ENCODE measurements around the gene ADCY9. TPM values are rescaled to one million over a fixed set of nuclear protein-coding genes. Genes with fewer than 3 reads are reported as not detected.

The ADCY9 gene
- polyA plus RNA-seq, 1 donor (not counting 4 experiments of a cell fraction or from before 2014, with no cell fraction given) = 3.0 TPM

DNA sequence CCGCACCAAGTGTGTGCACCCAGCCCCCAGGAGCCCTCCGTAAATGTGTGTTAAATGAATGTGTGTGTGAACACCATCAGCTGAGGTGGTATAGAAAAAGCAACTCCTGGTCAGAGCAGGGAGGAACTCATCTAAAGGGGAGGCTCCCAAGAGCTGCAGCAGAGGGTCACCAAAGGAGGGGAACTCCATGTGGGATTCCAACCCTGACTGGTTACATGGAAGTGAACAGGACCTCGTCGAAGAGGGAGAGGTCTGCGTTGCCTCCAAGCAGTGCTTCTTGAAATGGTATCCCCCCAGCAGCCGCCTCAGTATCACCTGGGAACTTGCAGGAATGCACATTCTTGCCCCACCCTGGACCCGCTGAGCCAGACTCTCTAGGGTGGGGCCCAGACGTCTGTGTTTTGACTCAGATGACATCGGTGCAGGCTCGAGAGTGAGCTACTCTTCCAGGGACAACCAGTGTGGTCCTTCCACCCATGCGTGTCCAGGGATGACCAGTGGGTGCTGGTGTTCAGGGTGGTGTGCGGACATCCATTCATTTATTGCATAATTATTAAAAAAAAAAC is 30.8 kb downstream of the ADCY9 start:
- Histone ChIP-seq H3K4me2 (ENCODE audit: control insufficient read depth, extremely low read depth, insufficient read depth, low read depth, low read length) (no peak overlapping the region), H3K27me3 (ENCODE audit: control insufficient read depth, extremely low read depth, insufficient read depth, low read length) (no peaks in the 10 kb centered on the region), H3K79me2 (ENCODE audit: control insufficient read depth, insufficient read depth, low read length) (peaks cover 3% of the 10 kb centered on the region), H3K9me1 (ENCODE audit: control insufficient read depth, extremely low read depth, insufficient read depth, low read length) (no peaks in the 10 kb centered on the region), H3K36me3 (ENCODE audit: control insufficient read depth in 2 of 2, extremely low read depth in 1 of 2, insufficient read depth in 2 of 2, low read length in 2 of 2) (no peaks in the 10 kb centered on the region), H3K9me3 (ENCODE audit: control insufficient read depth, low read depth, low read length) (no peaks in the 10 kb centered on the region), H3K4me1 (ENCODE audit: control insufficient read depth, extremely low read depth, insufficient read depth, low read length) (peaks cover 6% of the 10 kb centered on the region), H3K27ac (ENCODE audit: control insufficient read depth, insufficient read depth, low read length) (no peak overlapping the region), H4K20me1 (ENCODE audit: control insufficient read depth, extremely low read depth, insufficient read depth, low read length) (no peaks in the 10 kb centered on the region), H3K4me3 (ENCODE audit: control insufficient read depth in 2 of 3, extremely low read depth in 1 of 3, insufficient read depth in 2 of 3, low read depth in 1 of 3, low read length in 3 of 3) (no peak overlapping the region), H2AFZ (ENCODE audit: control insufficient read depth, low read length) (no peak overlapping the region), H3K9ac (ENCODE audit: control insufficient read depth, extremely low read depth, insufficient read depth, low read length) (no peak overlapping the region)
- TF ChIP-seq, protein P1, sequence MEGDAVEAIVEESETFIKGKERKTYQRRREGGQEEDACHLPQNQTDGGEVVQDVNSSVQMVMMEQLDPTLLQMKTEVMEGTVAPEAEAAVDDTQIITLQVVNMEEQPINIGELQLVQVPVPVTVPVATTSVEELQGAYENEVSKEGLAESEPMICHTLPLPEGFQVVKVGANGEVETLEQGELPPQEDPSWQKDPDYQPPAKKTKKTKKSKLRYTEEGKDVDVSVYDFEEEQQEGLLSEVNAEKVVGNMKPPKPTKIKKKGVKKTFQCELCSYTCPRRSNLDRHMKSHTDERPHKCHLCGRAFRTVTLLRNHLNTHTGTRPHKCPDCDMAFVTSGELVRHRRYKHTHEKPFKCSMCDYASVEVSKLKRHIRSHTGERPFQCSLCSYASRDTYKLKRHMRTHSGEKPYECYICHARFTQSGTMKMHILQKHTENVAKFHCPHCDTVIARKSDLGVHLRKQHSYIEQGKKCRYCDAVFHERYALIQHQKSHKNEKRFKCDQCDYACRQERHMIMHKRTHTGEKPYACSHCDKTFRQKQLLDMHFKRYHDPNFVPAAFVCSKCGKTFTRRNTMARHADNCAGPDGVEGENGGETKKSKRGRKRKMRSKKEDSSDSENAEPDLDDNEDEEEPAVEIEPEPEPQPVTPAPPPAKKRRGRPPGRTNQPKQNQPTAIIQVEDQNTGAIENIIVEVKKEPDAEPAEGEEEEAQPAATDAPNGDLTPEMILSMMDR (optimal IDR thresholded peaks at IDR 0.05 in 1 of 3, IDR thresholded peaks at IDR 0.05 in 1 of 3, conservative IDR thresholded peaks at IDR 0.05 in 1 of 3; ENCODE audit: extremely low read depth in 1 of 3, insufficient read depth in 2 of 3, low read length in 3 of 3) = no peak
- TF ChIP-seq EZH2 (IDR thresholded peaks at IDR 0.05; ENCODE audit: low read length) = no peak
- dilution Hi-C loops (cut with MboI; ENCODE audit: extremely low pct_ligation_motif_present, low sequenced_read_pairs) = no loop called here
- peak; percentile 7 for DNase-seq (ENCODE audit: low read depth, low spot score)
- no peak for FAIRE-seq

DNA sequence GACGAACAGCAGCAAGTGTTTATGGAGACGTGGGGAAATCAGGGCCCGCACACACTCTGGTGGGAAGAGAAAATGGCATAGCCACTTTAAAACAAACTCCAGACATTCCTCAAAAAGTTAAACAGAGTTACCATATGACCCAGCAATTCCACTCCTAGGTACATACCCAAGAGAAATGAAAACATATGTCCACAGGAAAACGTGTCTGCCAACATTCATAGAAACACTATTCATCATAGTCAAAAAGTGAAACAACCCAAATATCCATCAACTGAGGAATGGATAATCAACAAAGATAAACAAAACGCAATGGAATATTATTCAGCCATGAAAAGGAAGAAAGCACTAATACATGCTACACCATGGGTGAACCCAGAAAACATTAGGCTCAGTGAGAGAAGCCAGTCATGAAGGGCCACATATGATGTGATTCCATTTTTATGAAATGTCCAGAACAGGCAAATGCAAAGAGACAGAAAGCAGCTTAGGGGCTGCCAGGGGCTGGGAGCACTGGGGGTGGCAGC is 32.8 kb downstream of the ADCY9 start:
- DNase-seq (ENCODE audit: low read depth, low spot score) (no peak), FAIRE-seq (no peak)
- Histone ChIP-seq H3K9me1 (ENCODE audit: control insufficient read depth, extremely low read depth, insufficient read depth, low read length) (no peaks in the 10 kb centered on the region), H3K27me3 (ENCODE audit: control insufficient read depth, extremely low read depth, insufficient read depth, low read length) (no peaks in the 10 kb centered on the region), H3K79me2 (ENCODE audit: control insufficient read depth, insufficient read depth, low read length) (peaks cover 3% of the 10 kb centered on the region), H3K27ac (ENCODE audit: control insufficient read depth, insufficient read depth, low read length) (no peak overlapping the region), H3K9me3 (ENCODE audit: control insufficient read depth, low read depth, low read length) (no peaks in the 10 kb centered on the region), H3K4me3 (ENCODE audit: control insufficient read depth in 2 of 3, extremely low read depth in 1 of 3, insufficient read depth in 2 of 3, low read depth in 1 of 3, low read length in 3 of 3) (no peak overlapping the region), H3K36me3 (ENCODE audit: control insufficient read depth in 2 of 2, extremely low read depth in 1 of 2, insufficient read depth in 2 of 2, low read length in 2 of 2) (no peaks in the 10 kb centered on the region), H4K20me1 (ENCODE audit: control insufficient read depth, extremely low read depth, insufficient read depth, low read length) (no peaks in the 10 kb centered on the region), H3K4me1 (ENCODE audit: control insufficient read depth, extremely low read depth, insufficient read depth, low read length) (peaks cover 6% of the 10 kb centered on the region), H3K9ac (ENCODE audit: control insufficient read depth, extremely low read depth, insufficient read depth, low read length) (no peak overlapping the region), H3K4me2 (ENCODE audit: control insufficient read depth, extremely low read depth, insufficient read depth, low read depth, low read length) (no peak overlapping the region), H2AFZ (ENCODE audit: control insufficient read depth, low read length) (no peak overlapping the region)
- dilution Hi-C loops (cut with MboI; ENCODE audit: extremely low pct_ligation_motif_present, low sequenced_read_pairs) = no loop called here
- no peak for TF ChIP-seq EZH2 (IDR thresholded peaks at IDR 0.05; ENCODE audit: low read length)
- TF ChIP-seq, protein P1 (optimal IDR thresholded peaks at IDR 0.05 in 1 of 3, IDR thresholded peaks at IDR 0.05 in 1 of 3, conservative IDR thresholded peaks at IDR 0.05 in 1 of 3; ENCODE audit: extremely low read depth in 1 of 3, insufficient read depth in 2 of 3, low read length in 3 of 3) = no peak
